Cerebellar nuclear complex (tissue), 1 donor: ENCODE results near the gene EXOC4.
"Not testable (repeated sequence)": the region's sequence is repeated elsewhere in the genome, so short reads cannot be mapped to it uniquely, and the experiment has no call there.

Experiments
- DNase-seq, 2 experiments: peaks; one replicate each; lab custom pipeline; 2025; lab: John Stamatoyannopoulos, UW

Gene EXOC4

DNA sequence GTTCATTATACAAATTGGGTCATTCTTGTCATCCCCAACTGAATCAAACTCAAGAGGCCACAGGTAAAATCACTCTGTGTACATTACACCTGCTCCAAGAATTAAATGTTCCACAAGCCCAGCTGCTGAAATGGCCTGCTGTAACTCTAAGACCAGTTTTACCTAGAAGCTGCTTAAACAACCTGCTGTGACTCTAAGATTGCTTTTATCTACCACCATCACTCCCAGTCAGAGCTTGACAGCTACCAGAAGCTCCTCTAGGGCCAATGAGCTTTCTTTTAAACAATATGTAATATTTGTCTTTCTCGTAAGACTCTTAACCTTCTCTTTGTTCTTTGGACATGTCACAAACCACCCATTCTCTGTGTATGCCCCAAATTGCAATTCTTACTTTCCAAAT lies 732.4 kb downstream of the EXOC4 start:
- no peak for DNase-seq

DNA sequence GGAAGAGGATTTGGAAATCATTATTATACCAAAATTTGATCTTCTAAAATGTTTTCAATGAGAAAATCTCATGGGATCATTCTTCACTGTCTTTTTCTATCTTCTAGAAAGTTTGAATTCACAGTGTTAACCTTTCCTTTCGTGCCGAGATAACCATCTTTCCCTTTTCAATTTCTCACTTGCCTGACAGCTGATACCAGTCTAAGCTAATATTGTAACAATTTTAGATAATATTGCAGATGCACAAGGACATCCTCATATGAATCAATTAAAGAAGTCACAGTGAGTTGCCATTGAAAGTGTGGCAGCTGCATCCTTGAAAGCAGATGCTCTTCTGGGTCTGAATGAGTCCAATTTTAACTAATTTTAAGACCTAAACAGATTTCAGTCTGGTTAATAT lies 734.7 kb downstream of the EXOC4 start:
- DNase-seq: no peak

DNA sequence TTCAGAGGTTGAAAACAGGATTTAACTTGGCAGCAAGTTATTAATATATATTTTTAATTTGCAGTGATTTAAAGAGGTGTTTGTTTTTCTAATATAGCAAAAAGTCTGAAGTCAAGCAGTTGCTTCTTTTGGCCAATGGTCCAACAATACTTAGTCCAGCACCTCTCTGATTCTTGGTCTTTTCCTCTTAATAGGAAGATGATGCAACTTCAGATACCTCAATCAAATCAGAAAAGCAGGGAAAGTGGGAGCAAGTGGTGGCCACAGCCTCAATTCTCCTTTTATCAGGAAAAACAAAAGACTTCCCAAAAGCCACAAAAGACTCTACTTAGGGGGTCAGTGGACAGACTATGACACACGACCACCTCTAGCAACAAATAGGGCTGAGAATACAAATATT lies 740.7 kb downstream of the EXOC4 start:
- no peak for DNase-seq

DNA sequence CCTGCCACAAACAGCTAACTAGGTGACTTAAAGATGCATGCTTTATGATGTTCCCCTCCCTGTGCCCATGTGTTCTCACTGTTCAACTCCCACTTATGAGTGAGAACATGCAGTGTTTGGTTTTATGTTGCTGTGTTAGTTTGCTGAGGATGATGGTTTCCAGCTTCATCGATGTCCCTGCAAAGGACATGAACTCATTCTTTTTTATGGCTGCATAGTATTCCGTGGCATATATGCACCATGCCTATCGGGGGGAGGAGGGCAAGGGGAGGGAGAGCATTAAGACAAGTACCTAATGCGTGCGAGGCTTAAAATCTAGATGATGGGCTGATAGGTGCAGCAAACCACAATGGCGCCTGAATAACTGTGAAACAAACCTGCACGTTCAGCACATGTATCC lies 741.2 kb downstream of the EXOC4 start:
- not testable (repeated sequence) for DNase-seq

DNA sequence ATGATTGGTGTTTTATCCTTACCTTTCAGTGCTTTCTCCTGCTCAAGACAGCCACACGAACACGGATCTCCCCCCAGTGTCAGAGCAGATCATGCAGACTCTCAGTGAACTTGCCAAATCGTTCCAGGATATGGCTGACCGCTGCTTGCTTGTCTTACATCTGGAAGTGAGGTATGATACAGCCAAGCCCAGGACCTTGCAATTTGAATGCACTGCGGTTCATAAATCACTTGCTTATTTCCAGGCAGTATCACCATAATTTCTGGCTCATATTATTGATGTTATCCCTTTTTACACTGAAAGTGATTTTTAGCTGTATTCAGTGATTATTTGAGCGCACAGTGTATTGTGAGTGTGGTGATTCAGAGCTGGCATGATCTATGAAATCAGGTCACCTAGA lies 744.6 kb downstream of the EXOC4 start:
- no peak for DNase-seq

DNA sequence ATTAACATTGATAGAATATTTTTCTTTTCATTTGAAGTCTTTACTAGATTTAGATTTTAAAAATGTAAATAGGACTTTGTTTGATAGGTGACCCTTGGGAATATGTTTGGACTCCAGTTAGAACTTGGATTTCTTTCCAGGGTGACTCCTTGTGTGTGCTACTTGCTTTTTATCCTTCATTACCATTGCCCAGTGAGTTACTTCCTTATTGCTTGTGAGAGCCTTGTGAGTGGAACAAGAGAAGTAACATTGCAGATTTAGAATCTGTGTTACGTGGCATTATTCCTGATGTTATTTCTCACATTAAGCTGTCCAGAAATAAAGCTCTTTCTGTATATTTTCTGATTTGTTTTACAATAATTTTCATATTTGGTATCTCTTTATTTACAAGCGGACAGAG lies 746.3 kb downstream of the EXOC4 start:
- DNase-seq: no peak

DNA sequence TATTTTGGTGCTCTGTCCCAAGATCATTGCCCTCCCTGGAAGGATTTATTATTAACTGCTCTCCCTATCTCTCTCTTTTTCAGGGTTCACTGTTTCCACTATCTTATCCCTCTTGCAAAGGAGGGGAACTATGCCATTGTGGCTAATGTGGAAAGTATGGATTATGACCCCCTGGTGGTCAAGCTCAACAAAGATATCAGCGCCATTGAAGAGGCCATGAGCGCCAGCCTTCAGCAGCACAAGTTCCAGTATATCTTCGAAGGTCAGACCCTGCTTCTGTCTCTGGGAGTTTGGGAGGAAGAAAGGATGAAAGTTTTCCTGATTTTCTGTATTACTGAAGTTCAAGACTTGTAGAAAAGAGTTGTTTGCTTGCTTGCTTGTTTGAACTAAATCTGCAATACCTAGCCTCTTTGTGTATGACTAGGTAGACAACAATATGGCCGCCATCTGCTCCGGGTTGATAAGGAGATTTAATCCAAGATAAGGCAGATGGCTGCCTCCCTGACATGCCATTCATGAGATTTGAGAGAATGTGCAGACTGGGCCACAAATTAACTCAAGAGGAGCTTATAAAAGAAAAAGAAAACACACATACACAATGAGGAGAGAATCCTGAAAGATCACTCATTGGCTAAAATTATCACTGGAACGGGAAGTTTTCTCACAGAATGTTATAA lies 752.1 kb downstream of the EXOC4 start:
- no peak for DNase-seq

DNA sequence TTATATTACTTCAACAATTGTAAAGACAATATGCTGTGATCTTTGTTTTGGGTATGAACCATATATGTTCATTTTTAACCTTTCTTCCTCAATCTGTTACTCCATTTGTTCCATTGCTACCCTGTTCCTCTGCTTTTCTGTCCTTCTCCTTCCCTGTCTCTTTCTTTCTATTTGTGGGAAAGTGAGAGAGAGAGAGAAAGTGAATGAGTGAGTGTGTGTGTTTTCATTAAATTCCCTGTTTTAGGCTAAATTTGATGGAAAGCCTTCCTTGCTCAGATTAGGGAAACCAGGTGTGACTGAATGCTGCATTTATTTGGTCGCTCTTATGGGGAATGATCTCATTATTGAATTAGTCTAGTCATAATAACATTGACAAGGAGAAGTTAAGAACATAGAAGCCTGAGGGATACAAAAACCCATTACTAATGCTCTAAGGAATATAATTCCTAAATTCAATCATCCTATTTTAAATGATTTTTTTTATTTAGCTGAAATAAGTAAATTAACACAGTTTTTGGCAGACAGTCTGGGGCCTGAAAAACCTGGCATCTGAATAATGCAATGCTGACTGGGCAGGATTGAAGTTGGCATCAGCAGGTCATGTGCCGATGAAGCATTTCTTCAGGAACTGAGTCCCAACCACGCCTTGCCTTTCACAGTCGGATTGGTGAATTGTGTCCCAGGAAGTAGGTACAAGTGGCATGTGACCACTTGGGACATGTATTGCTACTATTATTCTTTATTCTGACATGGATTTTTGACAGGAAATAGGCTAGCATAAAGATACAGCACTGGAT lies 756.6 kb downstream of the EXOC4 start:
- DNase-seq: no peak

DNA sequence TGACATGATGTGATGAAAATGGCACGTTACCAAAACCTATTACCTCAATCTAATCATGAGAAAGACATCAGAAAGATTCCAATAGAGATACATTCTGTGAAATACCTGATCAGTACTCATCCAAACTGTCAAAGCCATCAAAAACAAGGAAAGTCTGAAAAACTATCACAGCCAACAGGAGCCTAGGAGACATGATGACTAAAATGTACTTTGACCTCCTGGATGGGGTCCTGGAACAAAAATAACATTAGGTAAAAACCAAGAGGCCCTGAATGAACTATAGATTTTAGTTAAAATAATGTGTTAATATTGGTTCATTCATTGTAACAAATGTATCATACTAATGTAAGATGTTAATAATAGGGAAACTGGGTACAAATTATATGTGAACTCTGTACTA lies 760.4 kb downstream of the EXOC4 start:
- no peak for DNase-seq

DNA sequence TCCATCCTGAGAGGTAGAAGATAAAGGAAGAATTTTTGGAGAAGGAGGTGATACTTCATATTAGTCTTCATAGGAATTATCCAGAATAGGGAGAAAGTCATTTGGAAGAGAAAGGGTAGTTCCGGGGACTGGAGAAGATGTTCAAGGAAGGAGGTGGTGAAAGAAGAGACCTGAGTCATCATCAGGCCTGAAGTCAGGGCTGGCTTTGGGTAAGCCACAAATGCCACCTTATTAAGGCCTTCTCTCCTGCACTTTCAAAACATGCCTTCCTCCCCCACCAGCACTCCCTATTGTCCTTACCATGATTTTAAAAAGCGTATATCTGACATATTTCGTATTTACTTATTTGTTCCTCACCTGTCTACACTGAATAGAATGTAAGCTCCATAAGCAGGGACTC lies 762.1 kb downstream of the EXOC4 start:
- DNase-seq: no peak

DNA sequence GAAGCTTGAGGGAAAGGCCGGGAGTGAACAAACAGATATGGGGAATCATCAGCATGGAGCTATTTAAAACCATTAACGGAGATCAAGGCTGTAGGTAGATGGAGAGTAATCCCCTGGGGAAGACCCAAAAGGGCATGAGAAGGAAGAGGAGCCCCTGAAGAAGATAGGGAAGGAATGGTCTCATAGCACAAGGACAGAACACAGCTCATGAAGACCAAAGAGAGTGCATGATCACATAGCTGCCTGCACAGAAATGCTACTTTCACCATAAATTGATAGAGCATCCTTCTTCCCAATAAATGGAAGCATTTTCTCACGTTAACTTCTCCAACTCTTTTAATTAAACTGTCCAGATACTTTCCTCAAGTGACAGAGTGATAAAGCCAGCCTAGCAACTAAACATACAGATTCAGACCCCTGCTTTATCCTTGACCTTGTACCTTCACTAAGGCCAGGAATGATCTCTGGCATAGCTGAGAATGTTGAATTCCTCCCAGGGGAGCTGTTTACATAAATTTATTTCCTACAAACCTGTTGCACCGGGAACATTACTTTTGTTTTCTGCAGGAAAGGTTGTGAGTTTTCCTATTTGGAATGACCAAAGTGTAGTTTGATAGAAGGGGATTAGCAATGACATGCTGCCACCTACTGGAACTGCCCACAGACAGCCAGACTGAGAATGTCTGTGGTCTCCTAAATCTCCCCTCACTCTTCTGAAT lies 763.5 kb downstream of the EXOC4 start:
- DNase-seq: no peak

DNA sequence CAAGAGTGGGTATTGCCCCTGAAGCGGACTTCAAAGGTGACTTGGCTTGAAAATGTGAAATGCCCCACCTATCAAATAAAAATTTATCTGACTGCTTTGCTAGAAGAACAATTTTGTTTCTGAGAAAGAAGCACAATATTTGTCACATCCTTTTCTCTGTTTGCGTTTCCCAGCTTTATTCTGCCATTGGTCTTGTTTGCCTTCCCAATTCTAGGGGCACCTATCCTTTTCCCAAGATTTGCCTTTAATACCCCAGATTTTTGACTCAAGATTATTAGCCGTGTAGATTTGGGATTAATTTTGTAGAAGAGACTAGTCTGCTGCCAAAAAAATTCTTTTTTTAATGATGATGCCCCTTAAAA lies 764.0 kb downstream of the EXOC4 start:
- DNase-seq: no peak

DNA sequence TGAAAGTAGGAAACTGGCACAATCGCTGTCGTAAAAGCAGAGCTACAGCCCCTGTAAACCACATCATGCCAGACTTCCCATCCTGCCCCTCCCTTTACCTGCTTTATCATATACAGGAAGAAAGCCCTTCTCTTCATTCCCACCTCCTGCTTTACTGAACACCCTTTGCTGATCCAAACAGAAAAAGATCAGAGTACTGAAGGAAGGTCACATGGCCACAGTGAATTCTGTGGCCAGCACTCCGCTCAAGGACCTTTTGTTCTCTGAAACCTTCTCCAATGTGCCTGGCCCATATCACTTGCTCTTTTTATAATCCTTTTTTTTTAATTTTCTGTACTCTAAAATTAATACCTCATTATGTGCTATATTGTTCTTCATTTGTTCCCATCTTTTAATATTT lies 765.4 kb downstream of the EXOC4 start:
- no peak for DNase-seq

DNA sequence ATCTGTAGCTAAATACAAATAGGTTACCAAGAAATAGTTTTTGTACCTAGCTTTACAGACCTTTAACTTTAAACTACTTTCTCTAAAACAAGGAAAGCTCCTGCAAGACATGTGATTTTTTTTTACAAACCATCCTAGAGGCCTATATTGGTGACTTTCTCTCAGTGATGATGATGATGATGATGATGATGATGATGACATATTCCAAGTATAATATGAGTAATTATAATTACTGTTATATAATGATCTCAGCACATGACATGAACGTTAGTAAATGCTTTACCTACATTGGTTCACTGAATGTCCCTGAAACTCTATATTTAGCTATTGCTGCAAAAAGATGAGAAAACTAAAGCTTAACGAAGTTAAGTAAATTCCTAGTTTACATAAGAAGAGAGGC lies 766.4 kb downstream of the EXOC4 start:
- no peak for DNase-seq

DNA sequence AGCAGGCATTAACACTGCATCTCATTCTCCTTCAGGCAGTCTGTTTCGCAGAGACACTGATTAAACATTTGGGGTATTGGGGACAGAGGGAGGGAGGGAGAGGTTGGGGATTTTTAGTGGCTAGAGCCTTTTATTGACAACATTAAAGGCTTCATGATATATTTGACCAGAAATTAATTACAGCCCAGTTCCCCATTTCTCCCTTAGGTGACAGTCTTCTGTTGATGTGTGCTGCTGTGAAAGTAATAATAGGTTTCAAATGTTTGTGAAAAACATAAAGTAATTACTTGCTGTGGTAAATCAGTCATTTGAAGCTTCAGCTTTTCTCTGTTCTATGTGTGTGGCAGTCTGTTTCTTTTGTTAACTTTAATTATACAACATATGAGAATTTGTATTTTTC lies 769.0 kb downstream of the EXOC4 start:
- no peak for DNase-seq

DNA sequence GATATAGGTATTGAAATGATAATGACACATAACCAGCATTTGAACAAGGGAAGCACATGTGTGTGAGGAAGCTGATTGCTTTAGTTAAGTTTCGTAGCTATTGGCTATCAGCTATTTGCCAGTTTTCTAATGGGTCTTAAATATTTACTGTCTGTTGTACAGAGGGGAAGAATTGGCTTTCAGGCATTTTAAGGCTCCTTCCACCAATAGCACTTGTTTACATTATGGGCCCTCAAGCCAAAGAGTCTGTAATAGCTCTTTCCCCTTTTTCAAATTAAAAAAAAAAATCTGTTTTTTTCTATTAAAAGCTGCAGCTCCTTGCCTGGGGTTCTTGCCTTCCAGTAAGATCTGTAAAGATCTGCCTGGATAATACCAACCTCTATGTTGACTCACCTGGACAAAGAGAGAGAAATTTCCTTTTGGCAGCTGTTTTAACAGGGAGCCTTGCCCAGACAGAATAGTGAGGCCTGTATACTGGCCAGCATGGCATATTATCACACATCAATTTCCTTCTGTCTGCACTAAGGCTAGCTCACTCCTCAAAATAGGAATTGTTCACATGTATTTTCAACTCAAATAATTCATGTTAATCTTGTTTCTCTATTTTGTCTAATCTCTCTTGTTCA lies 769.5 kb downstream of the EXOC4 start:
- peak in 1 of 2 experiments; percentile 4 for DNase-seq

DNA sequence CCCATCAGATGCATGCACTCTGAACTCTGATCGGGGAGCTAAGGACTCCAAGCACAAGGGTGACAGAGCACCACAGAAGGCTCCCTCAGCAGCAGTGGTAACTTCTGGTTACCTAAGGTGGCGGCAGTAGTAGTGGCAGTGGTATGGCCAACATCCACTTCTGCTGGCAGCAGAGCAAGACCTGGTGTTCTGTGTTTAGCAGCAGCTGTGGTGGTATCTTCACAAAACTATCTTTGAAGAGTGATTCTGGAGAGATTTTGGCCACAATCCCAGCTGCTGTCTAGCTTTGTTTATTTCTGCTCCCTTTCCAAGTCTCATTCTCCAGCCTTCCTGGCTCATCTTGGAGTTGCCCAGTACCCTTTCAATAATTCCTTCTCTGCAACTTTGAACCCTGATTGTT lies 771.9 kb downstream of the EXOC4 start:
- no peak for DNase-seq

DNA sequence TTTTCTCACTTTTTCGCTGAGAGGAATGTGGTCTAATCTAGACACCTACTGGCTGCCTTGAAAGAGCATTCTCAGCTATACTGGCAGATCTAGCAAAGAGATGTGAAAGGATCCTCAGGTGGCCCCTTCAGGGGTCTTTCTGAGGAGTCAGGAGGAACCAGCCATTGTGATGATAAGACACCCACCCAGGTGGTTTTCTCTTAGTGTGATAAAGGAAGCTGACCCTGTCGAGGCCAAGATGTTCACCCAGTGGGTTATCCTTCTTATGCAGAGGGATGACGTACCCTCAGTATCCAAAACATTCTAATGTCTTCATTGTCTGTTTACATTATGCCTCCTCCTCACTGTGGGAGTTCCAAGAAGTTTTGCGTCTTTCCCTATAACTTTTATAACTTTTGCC lies 776.0 kb downstream of the EXOC4 start:
- no peak for DNase-seq

DNA sequence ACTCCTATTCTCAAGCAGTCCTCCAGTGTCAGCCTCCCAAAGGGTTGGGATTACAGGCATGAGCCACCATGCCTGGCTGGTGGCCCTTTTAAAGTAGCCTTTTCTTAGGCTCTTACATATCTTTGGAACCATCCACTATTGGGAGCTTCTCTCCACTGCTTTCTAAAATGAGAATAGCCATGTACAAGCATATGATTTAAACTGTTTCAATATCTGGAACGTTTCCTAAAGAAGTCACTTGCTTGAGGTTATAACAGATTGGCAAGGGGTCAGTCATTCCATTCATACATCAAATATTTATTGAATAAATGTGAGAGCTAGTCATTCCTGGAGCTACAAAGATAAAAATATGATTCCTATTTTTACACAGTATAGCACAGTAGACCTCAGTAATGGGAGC lies 776.9 kb downstream of the EXOC4 start:
- DNase-seq: no peak

DNA sequence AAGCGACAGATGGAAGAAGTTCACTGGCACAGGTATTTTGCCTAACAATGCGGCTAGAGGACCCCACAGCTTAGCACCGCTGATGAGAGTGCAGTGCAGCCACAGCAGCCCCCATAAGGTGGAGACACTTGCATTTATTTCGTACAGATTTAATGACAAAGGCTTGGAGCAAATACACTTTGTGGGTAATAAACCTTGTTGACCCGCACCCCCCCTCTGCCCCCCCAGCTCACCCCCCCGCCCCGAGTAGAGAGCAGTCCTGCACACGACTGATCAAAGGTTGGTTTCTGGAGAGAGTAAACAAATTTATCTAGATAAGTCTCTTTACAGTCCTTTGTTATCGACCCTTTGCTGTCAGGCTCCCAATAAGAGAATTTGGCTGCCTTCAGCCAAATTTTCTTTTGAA lies 777.6 kb downstream of the EXOC4 start:
- no peak for DNase-seq

DNA sequence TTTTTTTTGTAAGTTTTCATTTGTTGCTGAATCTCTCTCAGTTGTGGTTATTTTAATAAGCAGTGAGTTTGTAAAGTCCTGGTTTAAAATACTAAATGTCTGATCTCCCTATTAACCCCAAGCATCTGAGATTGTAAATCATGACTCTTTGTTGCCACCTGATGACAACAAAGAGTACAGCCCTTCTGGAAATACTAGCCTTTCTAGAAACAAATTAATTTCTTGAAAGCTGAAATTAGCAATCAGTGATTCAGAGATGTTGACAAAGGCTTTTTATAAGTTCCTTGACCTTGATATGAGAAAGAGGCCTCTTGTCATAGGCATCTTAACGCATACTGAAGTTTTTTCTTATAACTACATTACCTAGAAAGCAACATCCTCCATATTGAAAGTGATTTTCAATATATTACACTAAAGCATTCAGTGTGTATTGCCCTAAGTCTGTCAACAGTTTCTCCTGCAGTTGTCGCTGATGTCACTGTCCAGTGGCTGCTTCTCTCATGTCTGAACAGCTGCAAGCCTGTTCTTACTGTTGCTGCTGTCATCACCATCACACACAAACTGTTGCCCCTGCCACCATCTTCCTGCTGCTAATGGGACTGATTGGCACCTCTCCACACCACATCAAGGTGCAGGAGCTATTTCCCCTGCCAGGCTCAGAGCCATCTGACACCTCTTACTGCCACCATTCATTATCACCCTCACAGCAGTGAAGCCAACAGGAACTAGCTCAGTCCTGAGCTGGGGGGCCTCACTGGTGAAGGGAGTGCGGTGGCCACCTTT lies 779.1 kb downstream of the EXOC4 start:
- no peak for DNase-seq

DNA sequence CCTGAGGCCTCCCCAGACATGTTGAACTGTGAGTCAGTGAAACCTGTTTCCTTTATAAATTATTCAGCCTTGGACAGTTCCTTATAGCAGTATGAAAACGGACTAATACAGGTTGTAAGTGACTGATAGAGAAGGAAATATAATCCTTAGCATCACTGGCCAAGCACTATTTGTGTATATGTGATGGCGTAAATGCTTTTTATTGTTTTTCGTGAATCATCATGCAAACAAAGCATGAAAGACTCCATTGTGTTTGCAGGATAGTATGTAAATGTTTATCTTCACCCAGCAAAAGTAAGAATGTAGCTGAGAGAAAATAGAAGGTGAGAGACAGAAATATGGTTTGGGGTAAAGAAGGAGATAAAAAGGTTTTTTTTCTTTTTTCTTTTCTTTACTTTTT lies 781.8 kb downstream of the EXOC4 start:
- DNase-seq: no peak
